AG08395 (cell line): Measurements from ENCODE around the gene TMEM184B.

Source experiments
- DNase-seq: peaks from one replicate; pipeline ENCODE4 v3.0.0; 2012; ENCODE audit warnings: mixed read lengths, low spot score

TMEM184B gene

DNA sequence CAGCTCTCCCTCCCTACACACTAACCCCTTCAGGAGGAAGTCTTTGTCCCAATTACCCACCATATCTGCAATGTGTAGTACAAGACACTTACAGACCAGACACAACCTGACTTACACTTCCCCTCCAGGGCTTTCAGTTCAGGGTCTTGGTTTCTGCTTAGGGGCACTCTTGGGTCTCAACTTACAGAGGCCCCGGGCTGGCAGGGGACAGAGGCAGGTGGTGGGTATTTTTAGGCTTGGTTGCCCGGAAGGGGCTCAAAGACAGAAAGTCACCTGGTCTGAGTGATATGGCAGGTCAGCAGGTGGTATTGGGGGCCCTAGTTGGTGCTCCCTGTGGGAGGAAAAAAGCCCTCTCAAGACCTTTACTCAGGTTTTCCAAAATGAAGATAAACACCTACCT is 3.4 kb upstream of the TMEM184B start:
- no peak for DNase-seq

DNA sequence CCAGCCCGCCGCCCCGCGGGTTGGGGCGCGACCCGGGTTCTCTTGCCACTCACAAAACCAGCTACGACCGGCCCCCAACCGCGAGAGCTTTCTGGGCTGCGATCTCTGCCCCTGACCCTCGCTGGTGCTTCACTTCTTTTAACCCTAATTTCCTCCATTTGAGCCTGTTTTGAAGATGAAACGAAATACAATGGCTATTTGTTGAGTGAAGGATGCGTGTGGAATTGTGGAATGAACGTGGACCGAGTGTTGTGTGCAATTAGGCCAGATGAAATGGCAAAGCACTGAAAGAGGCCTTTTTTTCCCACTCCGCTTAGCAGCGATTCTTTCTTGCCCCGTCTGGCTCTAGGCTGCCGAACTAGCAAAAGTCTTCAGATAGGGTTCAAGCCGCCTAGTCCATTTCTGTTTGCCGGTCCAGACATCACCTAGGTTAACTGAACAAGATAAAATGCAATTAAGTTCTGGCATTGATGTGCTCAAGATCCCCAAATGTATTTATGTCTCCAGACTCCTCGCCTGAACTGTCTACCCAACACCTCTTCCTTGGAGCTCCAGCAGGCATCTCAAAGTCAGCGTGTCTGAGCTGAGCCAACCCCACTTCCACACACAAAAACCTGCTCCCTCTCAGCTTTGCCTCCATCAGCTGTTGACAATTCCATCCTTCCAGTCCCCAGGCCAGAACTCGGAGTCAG is 471 bp upstream of the TMEM184B start:
- DNase-seq = no peak

- DNase-seq = no peak
Measured at GRCh38 chr22:38271927-38272372, 860 bp downstream of the TMEM184B start.

GRCh38 chr22:38271101-38271500 is 1.7 kb downstream of the TMEM184B start:
- no peak for DNase-seq

GRCh38 chr22:38270091-38270992 is 2.5 kb downstream of the TMEM184B start:
- no peak for DNase-seq

DNA sequence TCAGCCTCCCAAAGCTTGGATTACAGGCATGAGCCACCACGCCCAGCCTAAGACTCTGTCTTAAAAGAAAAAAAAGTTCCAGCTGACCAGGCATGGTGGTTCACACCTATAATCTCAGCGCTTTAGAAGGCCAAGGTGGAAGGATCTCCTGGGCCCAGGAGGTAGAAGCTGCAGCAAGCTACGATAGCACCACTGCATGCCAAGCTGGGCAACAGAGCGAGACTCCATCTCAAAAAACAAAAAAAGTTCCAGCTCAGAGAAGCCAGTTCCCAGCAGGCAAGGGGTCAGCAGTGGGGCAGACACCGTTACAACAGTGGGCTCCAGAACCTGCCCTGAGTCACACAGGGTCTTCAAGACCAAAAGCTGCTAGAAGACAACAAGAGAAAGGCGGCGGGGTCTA is 3.3 kb downstream of the TMEM184B start:
- DNase-seq = no peak

- peak; percentile 76 for DNase-seq
Measured at GRCh38 chr22:38267086-38267485, 5.7 kb downstream of the TMEM184B start.

GRCh38 chr22:38266120-38266519 is 6.7 kb downstream of the TMEM184B start:
- DNase-seq = no peak

- no peak for DNase-seq
Measured at GRCh38 chr22:38264322-38264843, 8.4 kb downstream of the TMEM184B start.

DNA sequence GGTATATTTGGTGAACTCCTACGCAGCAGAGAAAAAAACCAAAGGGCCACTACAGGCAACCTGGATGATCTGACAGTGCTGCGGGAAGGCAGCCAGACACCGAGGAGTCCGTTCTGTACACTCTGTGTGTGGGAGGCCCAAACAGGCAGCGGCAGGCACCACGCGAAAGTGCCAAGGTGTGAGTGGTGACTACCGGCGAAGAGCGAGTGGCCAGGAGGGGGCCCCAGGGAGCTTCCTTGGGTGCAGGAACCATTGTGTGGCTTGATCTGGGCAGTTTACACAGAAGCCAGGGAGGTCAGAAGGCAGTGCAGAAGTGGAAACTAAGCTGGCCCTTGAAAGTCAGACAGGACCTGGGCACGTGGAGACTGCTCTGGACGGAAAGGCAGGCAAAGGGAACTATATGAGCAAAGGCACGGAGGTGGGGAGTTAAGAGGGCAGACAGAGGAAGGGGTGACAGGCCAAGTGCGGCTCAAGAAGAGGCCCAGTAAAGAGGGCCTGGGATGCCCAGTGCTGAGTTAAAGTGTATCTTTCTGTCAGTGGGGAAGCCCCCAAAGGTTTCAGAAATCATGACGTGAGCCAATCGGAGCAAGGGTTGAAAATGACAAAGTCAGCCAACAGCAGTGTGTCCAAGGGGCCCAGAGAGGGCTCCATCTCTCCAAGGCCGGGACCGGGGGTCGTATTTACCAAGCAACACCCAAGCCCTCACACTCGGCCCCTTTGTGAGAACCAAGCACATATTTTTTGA is 10.6 kb downstream of the TMEM184B start:
- peak; percentile 34 for DNase-seq

GRCh38 chr22:38260761-38261681 is 11.8 kb downstream of the TMEM184B start:
- peak; percentile 50 for DNase-seq

GRCh38 chr22:38259370-38259769 is 13.4 kb downstream of the TMEM184B start:
- no peak for DNase-seq

GRCh38 chr22:38258895-38259294 is 13.9 kb downstream of the TMEM184B start:
- no peak for DNase-seq

DNA sequence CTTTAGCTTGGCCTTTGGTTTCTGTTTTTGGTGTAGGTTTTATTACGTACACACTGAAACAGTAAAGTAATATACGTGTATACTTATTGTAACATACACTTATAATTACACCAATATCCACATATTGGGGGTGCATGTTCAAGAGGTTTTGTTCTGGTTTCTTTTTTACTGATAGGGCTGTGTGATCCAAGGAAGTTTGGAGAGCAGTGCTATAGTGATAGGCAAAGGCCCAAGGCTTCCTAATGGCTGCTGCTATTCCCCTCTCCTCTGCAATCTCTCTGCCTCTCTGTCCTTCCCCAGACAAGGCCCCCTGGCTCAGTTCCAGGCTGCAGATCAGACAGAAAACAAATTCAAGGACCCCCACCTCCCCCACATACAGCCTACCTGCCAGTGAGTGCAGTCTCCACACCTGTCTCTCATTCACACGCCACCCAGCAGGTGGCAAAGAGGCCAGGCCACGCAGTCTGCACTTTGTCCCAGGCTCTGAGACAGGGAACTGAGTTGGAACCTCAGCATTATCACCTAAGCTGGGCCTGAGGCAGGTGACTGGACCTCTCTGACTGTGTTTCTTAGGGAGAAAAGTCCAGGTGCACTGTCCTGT is 15.1 kb downstream of the TMEM184B start:
- DNase-seq = no peak

DNA sequence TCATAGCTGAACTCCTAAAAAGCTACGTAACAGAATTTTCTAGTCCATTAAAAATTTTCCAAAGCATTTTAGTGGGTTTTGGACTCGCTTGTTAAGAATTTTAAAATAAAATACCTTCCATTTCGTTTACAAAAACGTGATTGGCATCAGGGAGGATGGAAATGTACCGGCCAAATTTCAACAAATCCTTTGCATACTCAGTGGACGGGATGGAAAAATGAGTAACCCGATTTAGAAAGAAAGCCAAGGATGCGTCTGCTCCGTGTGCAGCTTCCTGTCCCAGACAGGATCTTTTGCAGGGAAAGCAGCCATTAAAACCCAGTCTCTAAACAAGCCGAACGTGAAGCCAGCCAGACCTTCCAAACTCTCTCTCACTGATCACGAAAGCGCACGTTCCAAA is 15.6 kb downstream of the TMEM184B start:
- DNase-seq = peak; percentile 86

DNA sequence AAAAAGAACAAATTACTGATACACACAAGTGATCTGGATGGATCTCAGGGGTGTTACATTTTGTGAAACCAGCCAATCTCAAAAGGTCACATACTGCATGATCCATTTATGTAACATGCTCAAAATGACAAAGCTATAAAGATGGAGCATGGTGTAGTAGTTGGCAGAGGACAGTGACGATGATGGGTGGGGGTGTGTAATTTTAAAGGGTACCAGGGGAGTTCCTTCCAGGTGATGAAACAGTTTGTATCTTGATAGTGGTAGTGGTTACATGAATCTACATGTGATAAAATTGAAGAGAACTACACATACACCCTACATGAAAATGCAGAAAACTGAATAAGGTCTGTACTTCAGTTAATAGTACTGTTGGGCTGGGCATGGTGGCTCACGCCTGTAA is 17.1 kb downstream of the TMEM184B start:
- DNase-seq = no peak

DNA sequence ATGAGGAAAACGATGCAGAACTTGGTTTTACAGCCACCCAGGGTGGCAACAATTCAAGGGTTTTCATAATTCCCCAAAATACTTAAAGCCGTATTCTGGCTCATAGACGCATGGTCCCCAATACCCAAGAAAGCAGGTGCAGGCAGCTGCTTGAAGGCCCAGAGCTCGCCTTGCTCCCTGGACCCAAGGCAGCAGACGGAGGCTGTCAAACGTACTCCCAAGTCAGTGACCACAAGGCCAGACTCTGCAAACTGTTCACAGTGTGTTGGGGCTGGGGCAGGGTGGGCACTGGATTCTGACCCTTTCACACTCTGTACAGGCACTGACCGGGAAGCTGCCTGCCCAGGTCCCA is 21.5 kb downstream of the TMEM184B start:
- DNase-seq = no peak

DNA sequence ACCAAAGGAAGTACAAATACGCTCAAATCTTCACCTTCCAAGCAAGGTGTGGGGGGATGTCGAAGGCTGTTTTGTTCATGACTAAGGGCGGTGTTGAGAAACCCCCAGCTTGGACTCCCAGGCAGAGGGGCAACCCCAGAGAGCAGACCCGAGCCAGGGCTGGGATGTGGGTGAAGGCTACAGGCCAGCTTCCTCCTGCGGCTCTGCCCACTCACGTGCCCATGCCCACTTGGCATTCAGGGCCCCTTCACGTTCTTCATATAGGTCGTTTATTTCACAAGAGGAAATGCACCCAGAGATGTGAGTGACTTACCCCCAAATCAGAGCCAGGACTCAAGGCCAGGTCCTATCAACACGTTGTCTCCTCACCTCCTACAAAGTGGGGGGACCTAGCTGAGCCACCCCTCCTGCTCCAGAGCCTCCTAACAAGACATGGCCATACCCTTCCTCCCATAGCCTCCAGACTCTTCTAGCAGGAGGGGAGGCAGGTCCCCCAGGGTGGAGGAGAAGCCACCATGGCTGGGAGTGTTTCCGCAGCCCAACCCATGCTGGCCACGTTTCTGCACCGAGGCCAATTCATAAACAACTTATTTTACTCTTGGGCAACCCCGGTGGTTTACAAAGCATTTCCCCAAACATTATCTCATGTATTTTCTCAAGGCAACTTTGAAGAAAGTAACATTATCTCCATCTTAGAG is 22.0 kb downstream of the TMEM184B start:
- no peak for DNase-seq

GRCh38 chr22:38249803-38250642 is 22.8 kb downstream of the TMEM184B start:
- DNase-seq = no peak
